T-helper 2 cell (primary cell): ENCODE results near the gene RAD51B.

ENCODE experiments used
- DNase-seq, 5 experiments: peaks; one replicate each; pipeline versions ENCODE4 v3.0.0 to v3.0.0-alpha.2; 2012 to 2022

The RAD51B gene

DNA sequence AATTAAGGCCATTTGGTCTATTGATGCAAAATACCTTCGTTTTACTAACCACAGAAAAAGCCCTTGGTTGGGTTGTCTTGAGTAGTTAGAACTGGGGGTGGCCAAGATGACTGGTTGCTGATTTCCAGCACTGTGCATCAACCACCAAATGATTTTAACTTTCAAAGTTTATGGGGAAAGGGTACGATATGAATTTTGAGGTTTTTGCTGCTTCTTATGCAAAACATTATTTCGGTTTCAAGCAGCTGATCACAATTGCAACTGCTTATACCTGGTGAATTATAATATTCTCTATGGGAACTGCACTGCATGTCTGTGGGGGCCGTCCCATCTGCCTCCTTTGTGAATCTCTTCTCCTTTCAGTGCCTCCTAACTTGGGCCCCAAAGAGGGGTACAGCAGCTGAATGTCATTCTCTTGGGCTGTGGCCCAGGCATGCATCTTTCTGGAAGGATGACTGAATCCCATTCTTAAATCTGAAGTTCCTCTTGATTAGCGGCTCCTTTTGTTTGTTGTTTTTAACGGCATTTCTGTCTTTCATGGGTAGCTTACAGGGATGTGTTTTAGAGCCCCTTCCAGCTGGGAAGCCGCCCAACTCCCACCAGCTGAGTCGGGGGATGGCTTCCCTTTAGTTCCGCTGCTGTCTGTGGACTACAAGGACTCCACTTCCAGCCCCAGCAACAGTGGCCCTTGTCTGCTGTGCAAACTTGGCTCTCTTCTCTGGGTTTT, 493.5 kb downstream of the RAD51B start:
- peak in 2 of 5 experiments; percentile 21 to 70 for DNase-seq

GRCh38 chr14:68314642-68315041, 495.1 kb downstream of the RAD51B start:
- no peak for DNase-seq

DNA sequence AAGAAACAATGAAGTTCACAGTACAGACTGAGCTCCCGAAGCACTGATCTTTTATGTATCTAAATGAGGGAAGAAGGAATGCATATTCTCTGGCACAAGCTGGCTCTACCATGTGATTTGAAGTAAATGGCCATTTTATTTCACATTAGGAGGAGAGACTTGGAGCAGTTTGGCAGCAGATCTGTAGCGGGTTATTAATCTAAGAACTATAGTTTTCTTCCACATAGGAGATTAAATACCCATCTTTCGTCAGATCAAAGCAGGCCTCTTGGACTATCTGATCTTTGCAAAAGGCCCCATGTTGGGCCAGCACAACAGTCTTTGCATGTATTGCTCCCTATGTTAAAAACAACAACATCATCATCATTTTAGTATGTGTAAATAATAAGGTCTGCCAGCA, 495.5 kb downstream of the RAD51B start:
- DNase-seq = no peak

DNA sequence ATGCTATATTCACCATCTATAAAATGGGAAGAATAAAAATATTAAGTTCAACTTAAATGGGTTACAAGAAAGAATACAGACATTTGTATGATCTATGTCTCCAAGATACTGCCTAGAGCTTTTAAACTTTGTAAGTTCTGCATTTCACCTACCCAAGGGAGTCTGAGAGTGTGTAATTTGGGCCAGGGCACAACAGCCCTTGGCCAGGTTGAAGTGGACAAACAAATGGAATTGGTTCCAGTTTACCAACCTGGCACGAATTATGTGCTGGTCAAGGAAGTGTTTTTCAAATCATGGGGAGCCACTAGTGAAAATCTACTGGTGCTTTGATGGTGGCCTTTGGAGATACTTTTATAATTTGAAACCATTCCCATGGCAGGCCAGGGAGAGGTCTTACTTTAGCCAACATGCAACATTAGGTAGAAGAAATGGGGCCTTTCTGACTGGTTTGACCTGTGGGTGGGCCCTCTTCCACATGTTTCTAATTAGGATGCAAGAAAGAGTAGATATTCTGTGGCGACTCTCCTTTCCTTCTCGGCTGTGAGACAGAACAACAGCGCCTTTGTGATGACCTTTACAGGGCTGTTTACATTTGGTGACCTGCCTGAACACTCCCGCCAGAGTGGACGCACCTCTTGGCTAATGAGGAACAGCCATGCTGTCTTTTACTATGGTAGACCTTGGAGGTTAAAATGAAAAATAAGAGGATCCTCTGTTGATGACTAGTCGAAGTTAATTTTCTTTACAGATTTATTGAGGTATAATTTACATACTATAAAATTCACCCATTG, 496.7 kb downstream of the RAD51B start:
- no peak for DNase-seq

DNA sequence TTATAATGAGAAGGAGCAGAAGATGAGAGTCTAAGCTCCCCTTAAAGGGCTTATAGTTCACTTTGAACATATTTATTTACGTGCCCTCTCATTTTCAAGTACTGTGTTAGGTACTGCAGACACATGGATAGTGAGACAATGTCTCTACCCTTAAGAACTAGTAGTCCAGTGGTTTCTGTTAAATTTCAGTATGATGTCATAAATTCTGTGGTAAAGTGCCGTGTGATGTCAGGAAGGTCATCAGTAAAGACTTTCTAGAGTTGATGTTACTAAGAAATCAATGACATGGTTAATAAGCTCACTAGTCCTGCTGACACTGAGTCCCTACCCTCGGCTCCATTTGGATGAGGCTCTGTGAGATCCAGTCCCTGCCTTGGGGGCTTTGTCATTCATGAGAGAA, 497.7 kb downstream of the RAD51B start:
- DNase-seq = no peak

DNA sequence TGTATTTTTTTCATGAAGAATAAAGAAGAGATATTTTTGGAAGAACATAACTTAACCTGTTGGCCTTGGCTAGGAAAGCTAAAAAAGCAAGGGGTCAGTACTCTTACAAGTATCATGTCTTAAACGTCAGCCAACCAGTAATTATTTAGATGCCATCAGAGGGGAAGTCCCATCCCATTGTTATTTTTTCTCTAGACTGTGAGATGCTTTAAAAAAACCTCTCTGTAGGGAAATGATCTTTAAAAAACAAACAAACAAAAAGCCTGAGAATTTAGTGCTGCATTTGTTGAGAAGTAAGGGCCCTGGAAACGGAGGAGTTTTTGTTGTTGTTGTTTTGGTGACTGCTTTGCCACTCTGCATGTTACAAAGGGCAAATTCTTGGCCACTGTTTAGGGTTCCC, 499.2 kb downstream of the RAD51B start:
- DNase-seq = no peak

- no peak for DNase-seq
These were observed 500.9 kb downstream of the RAD51B start for GRCh38 chr14:68320495-68320894.

- no peak for DNase-seq
These were observed 503.5 kb downstream of the RAD51B start for GRCh38 chr14:68322940-68323620.

- DNase-seq = no peak
These were observed 505.8 kb downstream of the RAD51B start for GRCh38 chr14:68325267-68325807.

- no peak for DNase-seq
These were observed 507.7 kb downstream of the RAD51B start for GRCh38 chr14:68327231-68327630.

GRCh38 chr14:68328509-68328908, 508.9 kb downstream of the RAD51B start:
- DNase-seq = no peak

GRCh38 chr14:68331426-68331825, 511.8 kb downstream of the RAD51B start:
- no peak for DNase-seq

- DNase-seq = no peak
These were observed 512.4 kb downstream of the RAD51B start for GRCh38 chr14:68331991-68332390.

DNA sequence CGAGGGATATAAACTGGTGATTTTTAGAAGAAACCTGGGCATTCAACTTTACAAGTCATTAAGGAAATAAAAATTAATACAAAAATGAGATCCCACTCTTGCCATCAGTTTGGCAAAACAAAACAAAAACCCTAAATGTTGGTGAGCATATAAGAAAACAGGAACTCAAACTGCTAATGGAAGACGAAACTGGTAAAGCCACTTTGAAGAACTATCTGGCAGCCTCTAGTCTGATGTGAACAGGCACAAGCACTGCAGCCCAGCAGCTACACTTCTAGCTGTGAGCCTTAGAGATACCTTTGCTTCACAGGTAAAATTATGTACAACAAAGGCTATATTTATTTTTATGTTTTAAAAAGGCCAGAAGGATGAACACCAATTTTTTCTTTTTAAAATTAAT, 513.7 kb downstream of the RAD51B start:
- no peak for DNase-seq

DNA sequence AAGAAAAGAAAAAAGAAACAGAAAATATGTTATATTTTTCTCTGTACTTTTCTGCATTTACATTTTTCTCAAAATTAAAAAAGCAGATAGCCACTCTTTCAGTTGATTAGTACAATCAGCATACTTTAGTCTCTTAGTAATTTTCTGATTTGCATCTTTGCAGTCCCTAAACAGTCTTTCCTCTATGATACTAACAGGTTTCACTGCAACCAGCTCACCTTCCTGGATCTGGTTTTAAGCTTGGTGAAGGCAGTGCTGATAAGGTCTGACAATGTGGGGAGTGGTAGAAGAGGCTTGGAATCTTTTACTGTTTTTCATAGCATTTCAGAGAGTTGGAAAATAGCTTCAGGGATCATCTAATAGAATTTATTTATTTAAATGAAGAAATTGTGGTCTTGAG, 515.7 kb downstream of the RAD51B start:
- no peak for DNase-seq

- no peak for DNase-seq
These were observed 516.6 kb downstream of the RAD51B start for GRCh38 chr14:68336165-68336564.

DNA sequence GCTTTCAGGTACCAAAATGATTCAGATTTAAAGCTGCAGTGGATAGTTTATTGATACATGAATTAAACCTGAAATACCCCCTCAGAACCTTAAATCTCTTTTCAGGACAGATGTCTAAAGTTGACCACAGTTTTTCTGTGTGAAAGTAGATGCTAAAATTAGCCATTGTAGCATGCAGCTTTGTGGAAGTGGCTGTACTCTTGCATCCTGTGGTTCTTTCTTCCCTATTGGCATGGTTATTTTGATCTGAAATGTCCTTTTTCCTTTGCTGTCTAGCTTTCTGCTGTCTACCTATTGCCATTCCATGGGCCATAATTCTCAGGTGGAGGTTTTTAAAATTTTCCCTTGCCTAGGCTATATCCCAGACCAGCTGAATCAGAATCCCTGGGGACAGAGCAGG, 517.7 kb downstream of the RAD51B start:
- no peak for DNase-seq

GRCh38 chr14:68340262-68340661, 520.7 kb downstream of the RAD51B start:
- no peak for DNase-seq

- no peak for DNase-seq
These were observed 522.0 kb downstream of the RAD51B start for GRCh38 chr14:68341411-68342212.

DNA sequence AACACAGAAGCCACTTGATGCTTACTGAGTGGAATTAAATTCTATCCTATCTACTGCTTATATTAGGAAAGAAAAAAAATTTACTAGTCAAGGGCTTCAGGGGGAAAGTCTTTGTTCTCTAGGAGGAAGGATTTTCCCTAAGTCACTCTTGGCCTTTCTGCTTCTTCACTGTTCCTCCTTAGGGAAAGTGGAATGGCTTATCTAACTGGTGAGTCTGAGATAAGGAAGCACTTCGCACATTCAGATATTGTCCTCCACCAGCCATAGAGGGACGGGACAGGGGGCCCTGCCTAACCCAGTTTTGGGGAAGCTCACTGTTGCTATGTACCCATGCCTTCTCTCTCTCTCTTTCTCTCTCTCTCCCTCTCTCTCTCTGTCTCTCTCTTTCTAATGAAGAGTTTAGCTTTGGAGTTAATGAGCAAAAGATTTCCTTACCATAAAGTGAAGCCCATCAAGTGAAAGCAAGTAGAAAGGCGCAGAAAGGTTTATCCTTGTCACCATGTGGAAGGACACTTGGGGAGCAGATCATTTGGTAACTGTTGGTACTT, 522.7 kb downstream of the RAD51B start:
- DNase-seq = no peak

DNA sequence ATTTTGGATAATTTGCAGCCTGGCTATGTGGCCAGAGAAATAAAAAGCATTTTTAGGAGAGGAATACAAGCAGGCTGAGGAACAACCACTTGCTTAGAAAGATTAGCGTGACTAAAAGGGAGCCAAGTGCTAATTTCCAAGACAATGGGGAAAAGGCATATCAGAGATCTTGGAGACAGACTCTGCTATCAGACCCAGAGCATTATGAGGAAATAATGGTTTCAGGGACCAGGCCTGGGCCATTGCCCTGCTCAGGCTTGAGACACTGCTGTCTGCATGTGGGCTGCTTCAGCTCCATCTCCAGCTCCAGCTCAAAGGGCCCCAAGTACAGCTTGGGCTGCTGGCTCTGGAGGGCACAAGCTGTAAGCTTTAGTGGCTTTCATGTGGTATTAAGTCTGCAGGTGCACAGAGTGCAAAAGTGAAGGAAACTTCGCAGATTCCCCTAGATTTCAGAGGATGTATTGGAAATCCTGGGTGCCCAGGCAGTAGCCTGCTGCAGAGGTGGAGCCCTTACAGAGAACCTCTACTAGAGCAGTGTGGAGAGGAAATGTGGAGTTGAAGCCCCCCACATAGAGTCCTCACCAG, 524.0 kb downstream of the RAD51B start:
- no peak for DNase-seq

- DNase-seq = no peak
These were observed 526.2 kb downstream of the RAD51B start for GRCh38 chr14:68345738-68346137.
